ENCODE measurements around the gene SLC15A5.

The SLC15A5 gene

GRCh38 chr12:16187660-16188059, 89.8 kb downstream of the SLC15A5 start:
- in situ Hi-C loops (cut with MboI; ENCODE audit: low sequenced_read_pairs), result loop anchor here (25.0 kb wide), 1 partner anchor 175 kb away; no protein-coding TSS in a partner anchor

GRCh38 chr12:16184681-16185080, 92.8 kb downstream of the SLC15A5 start:
- in situ Hi-C loops (cut with MboI; ENCODE audit: low sequenced_read_pairs), result loop anchor here (25.0 kb wide), 1 partner anchor 178 kb away; no protein-coding TSS in a partner anchor

- in situ Hi-C loops (cut with MboI; ENCODE audit: low sequenced_read_pairs), result loop anchor here (25.0 kb wide), 1 partner anchor 179 kb away; no protein-coding TSS in a partner anchor
Observed at GRCh38 chr12:16183541-16183940, 93.9 kb downstream of the SLC15A5 start.

- in situ Hi-C loops (cut with MboI; ENCODE audit: low sequenced_read_pairs), result loop anchor here (25.0 kb wide), 1 partner anchor 186 kb away; no protein-coding TSS in a partner anchor
Observed at GRCh38 chr12:16175840-16176239, 101.6 kb downstream of the SLC15A5 start.

GRCh38 chr12:16174282-16174681, 103.2 kb downstream of the SLC15A5 start:
- in situ Hi-C loops (cut with MboI; ENCODE audit: low sequenced_read_pairs), result no loop called here

- in situ Hi-C loops (cut with MboI; ENCODE audit: low sequenced_read_pairs), result no loop called here
Observed at GRCh38 chr12:16171348-16171747, 106.1 kb downstream of the SLC15A5 start.

- in situ Hi-C loops (cut with MboI; ENCODE audit: low sequenced_read_pairs), result no loop called here
Observed at GRCh38 chr12:16168078-16168477, 109.4 kb downstream of the SLC15A5 start.

GRCh38 chr12:16166563-16167470, 110.7 kb downstream of the SLC15A5 start:
- in situ Hi-C loops (cut with MboI; ENCODE audit: low sequenced_read_pairs), result no loop called here

GRCh38 chr12:16165506-16165905, 112.0 kb downstream of the SLC15A5 start:
- in situ Hi-C loops (cut with MboI; ENCODE audit: low sequenced_read_pairs), result no loop called here

- in situ Hi-C loops (cut with MboI; ENCODE audit: low sequenced_read_pairs), result no loop called here
Observed at GRCh38 chr12:16163901-16164300, 113.6 kb downstream of the SLC15A5 start.

GRCh38 chr12:16163146-16163545, 114.3 kb downstream of the SLC15A5 start:
- in situ Hi-C loops (cut with MboI; ENCODE audit: low sequenced_read_pairs), result no loop called here

GRCh38 chr12:16159571-16159970, 117.9 kb downstream of the SLC15A5 start:
- in situ Hi-C loops (cut with MboI; ENCODE audit: low sequenced_read_pairs), result no loop called here

GRCh38 chr12:16158050-16158449, 119.4 kb downstream of the SLC15A5 start:
- in situ Hi-C loops (cut with MboI; ENCODE audit: low sequenced_read_pairs), result no loop called here

- in situ Hi-C loops (cut with MboI; ENCODE audit: low sequenced_read_pairs), result no loop called here
Observed at GRCh38 chr12:16155938-16156337, 121.5 kb downstream of the SLC15A5 start.

GRCh38 chr12:16154990-16155389, 122.5 kb downstream of the SLC15A5 start:
- in situ Hi-C loops (cut with MboI; ENCODE audit: low sequenced_read_pairs), result no loop called here

- in situ Hi-C loops (cut with MboI; ENCODE audit: low sequenced_read_pairs), result no loop called here
Observed at GRCh38 chr12:16152885-16153673, 124.4 kb downstream of the SLC15A5 start.

GRCh38 chr12:16150276-16150675, 127.2 kb downstream of the SLC15A5 start:
- in situ Hi-C loops (cut with MboI; ENCODE audit: low sequenced_read_pairs), result no loop called here

GRCh38 chr12:16148938-16149337, 128.5 kb downstream of the SLC15A5 start:
- in situ Hi-C loops (cut with MboI; ENCODE audit: low sequenced_read_pairs), result no loop called here
